Measurements from ENCODE around the gene WDR74. TPM values are rescaled to one million over a fixed set of nuclear protein-coding genes. Genes with fewer than 3 reads are reported as not detected.

WDR74 gene
- total and polyA plus RNA-seq, 9 of the 15 experiments (the other 6 are each of a cell fraction or from before 2014, with no cell fraction given), result 32.7 to 210 (median 114) TPM

DNA sequence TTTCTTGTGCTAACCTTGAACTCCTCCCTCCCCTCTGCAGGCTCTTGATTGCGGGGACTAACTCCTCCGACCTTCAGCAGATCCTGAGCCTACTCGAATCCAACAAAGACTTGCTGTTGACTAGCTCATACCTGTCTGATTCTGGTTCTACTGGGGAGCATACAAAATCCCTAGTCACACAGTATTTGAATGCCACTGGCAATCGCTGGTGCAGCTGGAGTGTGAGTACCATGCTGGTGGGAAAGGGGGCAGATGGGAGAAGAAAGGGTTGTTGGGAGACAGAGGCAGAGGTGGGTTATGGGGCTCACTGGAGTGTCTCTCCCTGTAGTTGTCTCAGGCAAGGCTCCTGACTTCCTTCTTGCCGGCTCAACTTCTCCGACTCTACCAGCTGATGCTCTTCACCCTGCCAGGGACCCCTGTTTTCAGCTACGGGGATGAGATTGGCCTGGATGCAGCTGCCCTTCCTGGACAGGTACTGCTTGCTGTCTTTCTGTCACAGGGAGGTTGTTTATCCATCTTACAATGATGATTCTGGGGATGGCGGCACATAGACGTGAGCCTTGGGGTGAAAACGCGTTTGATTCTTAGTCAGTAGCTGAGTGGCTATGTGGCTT lies 45.9 kb upstream of the WDR74 start (continued):
- TF ChIP-seq NFRKB (IDR thresholded peaks at IDR 0.05; ENCODE audit: low read depth), result no peak

- POLR2A ChIA-PET, result interaction anchor here (0.6 to 13.1 kb wide), 11 partner anchors 8 to 109 kb away, joined by 3 to 180 read pairs (median 7); partner anchors contain the start of genes TMEM179B and WDR74
- peak overlapping the region; percentile 79 to 100; a peak in 3 of 4 replicates for H3K9ac ChIP-seq (ENCODE audit: insufficient read depth in 1 of 2, low read depth in 2 of 2, low read length in 2 of 2)
- in situ Hi-C loops (cut with MboI) (no loop called here), intact Hi-C loops (cut with micrococcal nuclease) (loop anchor here (5.0 to 10.0 kb wide), 2 partner anchors 201 to 289 kb away; partner anchors contain the start of gene TUT1)
- ATAC-seq, result no peak
- no TSS peak for BruUV-seq (replicated peaks)
- no peaks in the 10 kb centered on the region for H3K9me3 ChIP-seq (replicated peaks; ENCODE audit: control insufficient read depth, insufficient read depth, low read depth, low read length)
- CTCF ChIA-PET (ENCODE audit: low intra/inter-chr PET ratio), result interaction anchor here (1.0 kb wide), 1 partner anchor 96 kb away, joined by 3 read pairs; the partner anchor contains the start of gene TMEM179B
- H4K20me1 ChIP-seq (replicated peaks; ENCODE audit: control insufficient read depth, insufficient read depth, low read length), result peaks cover 61% of the 10 kb centered on the region
- no peak overlapping the region for H2AFZ ChIP-seq (ENCODE audit: low read depth, low read length)
- no peak for FAIRE-seq
- DNase-seq (ENCODE audit: extremely low read depth in 1 of 4, low spot score in 3 of 4), result no peak
- H3K9me1 ChIP-seq (ENCODE audit: control insufficient read depth, insufficient read depth, low read length), result peaks cover 2% of the 10 kb centered on the region
- H3K36me3 ChIP-seq (ENCODE audit: control insufficient read depth, insufficient read depth, low read length), result peaks cover 87% of the 10 kb centered on the region
- H3K79me2 ChIP-seq (ENCODE audit: control insufficient read depth, insufficient read depth, low read length), result peaks cover 88% of the 10 kb centered on the region
- peaks cover 57 to 65% of the 10 kb centered on the region in 2 experiments for H3K4me1 ChIP-seq (replicated peaks in 1 of 2; ENCODE audit: control insufficient read depth in 2 of 2, insufficient read depth in 2 of 2, low read length in 2 of 2)
- H3K4me3 ChIP-seq, result peak overlapping the region; percentile 56
- H3K27ac ChIP-seq (ENCODE audit: extremely low read depth, low read depth, low read length), result peak overlapping the region; percentile 95
- H3K27me3 ChIP-seq (ENCODE audit: control insufficient read depth in 2 of 2, insufficient read depth in 2 of 2, low read length in 2 of 2), result no peaks in the 10 kb centered on the region
- 28% methylated on average over 3 of the region's 3 CpGs for WGBS (ENCODE audit: insufficient coverage, low coverage, missing lambda C conversion rate)
- peak overlapping the region; percentile 100 for H3K4me2 ChIP-seq (ENCODE audit: insufficient read depth, low read length)
- TF ChIP-seq, protein P1, sequence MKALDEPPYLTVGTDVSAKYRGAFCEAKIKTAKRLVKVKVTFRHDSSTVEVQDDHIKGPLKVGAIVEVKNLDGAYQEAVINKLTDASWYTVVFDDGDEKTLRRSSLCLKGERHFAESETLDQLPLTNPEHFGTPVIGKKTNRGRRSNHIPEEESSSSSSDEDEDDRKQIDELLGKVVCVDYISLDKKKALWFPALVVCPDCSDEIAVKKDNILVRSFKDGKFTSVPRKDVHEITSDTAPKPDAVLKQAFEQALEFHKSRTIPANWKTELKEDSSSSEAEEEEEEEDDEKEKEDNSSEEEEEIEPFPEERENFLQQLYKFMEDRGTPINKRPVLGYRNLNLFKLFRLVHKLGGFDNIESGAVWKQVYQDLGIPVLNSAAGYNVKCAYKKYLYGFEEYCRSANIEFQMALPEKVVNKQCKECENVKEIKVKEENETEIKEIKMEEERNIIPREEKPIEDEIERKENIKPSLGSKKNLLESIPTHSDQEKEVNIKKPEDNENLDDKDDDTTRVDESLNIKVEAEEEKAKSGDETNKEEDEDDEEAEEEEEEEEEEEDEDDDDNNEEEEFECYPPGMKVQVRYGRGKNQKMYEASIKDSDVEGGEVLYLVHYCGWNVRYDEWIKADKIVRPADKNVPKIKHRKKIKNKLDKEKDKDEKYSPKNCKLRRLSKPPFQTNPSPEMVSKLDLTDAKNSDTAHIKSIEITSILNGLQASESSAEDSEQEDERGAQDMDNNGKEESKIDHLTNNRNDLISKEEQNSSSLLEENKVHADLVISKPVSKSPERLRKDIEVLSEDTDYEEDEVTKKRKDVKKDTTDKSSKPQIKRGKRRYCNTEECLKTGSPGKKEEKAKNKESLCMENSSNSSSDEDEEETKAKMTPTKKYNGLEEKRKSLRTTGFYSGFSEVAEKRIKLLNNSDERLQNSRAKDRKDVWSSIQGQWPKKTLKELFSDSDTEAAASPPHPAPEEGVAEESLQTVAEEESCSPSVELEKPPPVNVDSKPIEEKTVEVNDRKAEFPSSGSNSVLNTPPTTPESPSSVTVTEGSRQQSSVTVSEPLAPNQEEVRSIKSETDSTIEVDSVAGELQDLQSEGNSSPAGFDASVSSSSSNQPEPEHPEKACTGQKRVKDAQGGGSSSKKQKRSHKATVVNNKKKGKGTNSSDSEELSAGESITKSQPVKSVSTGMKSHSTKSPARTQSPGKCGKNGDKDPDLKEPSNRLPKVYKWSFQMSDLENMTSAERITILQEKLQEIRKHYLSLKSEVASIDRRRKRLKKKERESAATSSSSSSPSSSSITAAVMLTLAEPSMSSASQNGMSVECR (CRISPR knock-in tag; IDR thresholded peaks at IDR 0.05), result no peak
- TF ChIP-seq KAT7 (CRISPR knock-in tag; IDR thresholded peaks at IDR 0.05; ENCODE audit: borderline replicate concordance), result 0 out of 2 replicates have a peak, but pooled peaks have one; percentile 22
- TF ChIP-seq POLR2A (conservative IDR thresholded peaks at IDR 0.05), result 0 out of 2 replicates have a peak, but pooled peaks have one; percentile 22
- TF ChIP-seq CBX1 (IDR thresholded peaks at IDR 0.05; ENCODE audit: low read depth), result no peak
- TF ChIP-seq, protein P2, sequence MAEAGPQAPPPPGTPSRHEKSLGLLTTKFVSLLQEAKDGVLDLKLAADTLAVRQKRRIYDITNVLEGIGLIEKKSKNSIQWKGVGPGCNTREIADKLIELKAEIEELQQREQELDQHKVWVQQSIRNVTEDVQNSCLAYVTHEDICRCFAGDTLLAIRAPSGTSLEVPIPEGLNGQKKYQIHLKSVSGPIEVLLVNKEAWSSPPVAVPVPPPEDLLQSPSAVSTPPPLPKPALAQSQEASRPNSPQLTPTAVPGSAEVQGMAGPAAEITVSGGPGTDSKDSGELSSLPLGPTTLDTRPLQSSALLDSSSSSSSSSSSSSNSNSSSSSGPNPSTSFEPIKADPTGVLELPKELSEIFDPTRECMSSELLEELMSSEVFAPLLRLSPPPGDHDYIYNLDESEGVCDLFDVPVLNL (CRISPR knock-in tag; IDR thresholded peaks at IDR 0.05; ENCODE audit: low read depth), result no peak
- TF ChIP-seq FOXO4 (CRISPR knock-in tag; IDR thresholded peaks at IDR 0.05), result 0 out of 2 replicates have a peak, but pooled peaks have one; percentile 31
- TF ChIP-seq, protein P3, sequence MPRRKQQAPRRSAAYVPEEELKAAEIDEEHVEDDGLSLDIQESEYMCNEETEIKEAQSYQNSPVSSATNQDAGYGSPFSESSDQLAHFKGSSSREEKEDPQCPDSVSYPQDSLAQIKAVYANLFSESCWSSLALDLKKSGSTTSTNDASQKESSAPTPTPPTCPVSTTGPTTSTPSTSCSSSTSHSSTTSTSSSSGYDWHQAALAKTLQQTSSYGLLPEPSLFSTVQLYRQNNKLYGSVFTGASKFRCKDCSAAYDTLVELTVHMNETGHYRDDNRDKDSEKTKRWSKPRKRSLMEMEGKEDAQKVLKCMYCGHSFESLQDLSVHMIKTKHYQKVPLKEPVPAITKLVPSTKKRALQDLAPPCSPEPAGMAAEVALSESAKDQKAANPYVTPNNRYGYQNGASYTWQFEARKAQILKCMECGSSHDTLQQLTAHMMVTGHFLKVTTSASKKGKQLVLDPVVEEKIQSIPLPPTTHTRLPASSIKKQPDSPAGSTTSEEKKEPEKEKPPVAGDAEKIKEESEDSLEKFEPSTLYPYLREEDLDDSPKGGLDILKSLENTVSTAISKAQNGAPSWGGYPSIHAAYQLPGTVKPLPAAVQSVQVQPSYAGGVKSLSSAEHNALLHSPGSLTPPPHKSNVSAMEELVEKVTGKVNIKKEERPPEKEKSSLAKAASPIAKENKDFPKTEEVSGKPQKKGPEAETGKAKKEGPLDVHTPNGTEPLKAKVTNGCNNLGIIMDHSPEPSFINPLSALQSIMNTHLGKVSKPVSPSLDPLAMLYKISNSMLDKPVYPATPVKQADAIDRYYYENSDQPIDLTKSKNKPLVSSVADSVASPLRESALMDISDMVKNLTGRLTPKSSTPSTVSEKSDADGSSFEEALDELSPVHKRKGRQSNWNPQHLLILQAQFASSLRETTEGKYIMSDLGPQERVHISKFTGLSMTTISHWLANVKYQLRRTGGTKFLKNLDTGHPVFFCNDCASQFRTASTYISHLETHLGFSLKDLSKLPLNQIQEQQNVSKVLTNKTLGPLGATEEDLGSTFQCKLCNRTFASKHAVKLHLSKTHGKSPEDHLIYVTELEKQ (CRISPR knock-in tag; IDR thresholded peaks at IDR 0.05), result no peak
- no peak for TF ChIP-seq ZNF431 (CRISPR knock-in tag; IDR thresholded peaks at IDR 0.05)
Observed at GRCh38 chr11:62883673-62884072, 44.3 kb upstream of the WDR74 start.

Data from K562 (cell line).